HCT116 (cell line): ENCODE measurements around the gene UBE2E1.

ENCODE experiments used
- POLR2A ChIP-seq: IDR thresholded peaks from 2 replicates; pipeline ENCODE4 v1.7.0; 2011; ENCODE audit warnings: borderline replicate concordance; ENCODE audit not compliant: insufficient read depth, insufficient read length; ENCODE audit errors: extremely low read depth
- SIN3A ChIP-seq: IDR thresholded peaks from 2 replicates; pipeline ENCODE4 v1.6.1; 2012; ENCODE audit warnings: low read depth
- TF ChIP-seq, protein P1 (sequence below), 3 experiments: fragments of 200-600 bp in 1 of 3; sonication (generic) in 1 of 3; IDR thresholded peaks in 2 of 3; conservative IDR thresholded peaks in 1 of 3; 2 replicates each; pipeline ENCODE4 v1.5.1; 2012 to 2017; ENCODE audit warnings: low read depth in 2 of 3, low read length in 2 of 3, antibody characterized with exemption in 1 of 3, borderline replicate concordance in 1 of 3, control low read depth in 1 of 3, mild to moderate bottlenecking in 1 of 3, mixed read lengths in 1 of 3, mixed run types in 1 of 3, moderate library complexity in 1 of 3; ENCODE audit not compliant: insufficient read depth in 1 of 3
- TF ChIP-seq, protein P2 (sequence below): IDR thresholded peaks from 2 replicates; pipeline ENCODE4 v1.6.1; 2012

DNA sequence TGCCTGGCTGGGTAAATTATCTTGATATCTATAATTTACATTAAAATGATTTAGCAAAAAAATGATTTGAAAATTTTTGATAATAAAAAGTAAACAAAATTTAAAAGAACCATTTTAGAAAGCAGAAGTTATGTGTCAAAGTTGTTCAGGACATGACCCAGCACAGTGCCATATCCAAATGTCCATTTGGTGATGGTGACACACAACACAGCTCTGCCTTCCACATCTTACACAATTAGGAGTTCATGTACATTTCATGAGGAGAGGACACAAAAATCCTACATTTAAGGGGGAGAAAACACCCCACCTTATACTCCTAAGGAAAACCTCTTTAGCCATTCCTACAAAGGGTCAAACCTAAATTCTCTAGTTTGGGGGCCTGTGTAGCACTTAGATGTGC lies 10.7 kb upstream of the UBE2E1 start:
- TF ChIP-seq, protein P1, sequence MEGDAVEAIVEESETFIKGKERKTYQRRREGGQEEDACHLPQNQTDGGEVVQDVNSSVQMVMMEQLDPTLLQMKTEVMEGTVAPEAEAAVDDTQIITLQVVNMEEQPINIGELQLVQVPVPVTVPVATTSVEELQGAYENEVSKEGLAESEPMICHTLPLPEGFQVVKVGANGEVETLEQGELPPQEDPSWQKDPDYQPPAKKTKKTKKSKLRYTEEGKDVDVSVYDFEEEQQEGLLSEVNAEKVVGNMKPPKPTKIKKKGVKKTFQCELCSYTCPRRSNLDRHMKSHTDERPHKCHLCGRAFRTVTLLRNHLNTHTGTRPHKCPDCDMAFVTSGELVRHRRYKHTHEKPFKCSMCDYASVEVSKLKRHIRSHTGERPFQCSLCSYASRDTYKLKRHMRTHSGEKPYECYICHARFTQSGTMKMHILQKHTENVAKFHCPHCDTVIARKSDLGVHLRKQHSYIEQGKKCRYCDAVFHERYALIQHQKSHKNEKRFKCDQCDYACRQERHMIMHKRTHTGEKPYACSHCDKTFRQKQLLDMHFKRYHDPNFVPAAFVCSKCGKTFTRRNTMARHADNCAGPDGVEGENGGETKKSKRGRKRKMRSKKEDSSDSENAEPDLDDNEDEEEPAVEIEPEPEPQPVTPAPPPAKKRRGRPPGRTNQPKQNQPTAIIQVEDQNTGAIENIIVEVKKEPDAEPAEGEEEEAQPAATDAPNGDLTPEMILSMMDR (IDR thresholded peaks at IDR 0.05 in 2 of 3, conservative IDR thresholded peaks at IDR 0.05 in 1 of 3; ENCODE audit: borderline replicate concordance in 1 of 3, insufficient read depth in 1 of 3, low read depth in 2 of 3, low read length in 2 of 3): no peak
- TF ChIP-seq, protein P2, sequence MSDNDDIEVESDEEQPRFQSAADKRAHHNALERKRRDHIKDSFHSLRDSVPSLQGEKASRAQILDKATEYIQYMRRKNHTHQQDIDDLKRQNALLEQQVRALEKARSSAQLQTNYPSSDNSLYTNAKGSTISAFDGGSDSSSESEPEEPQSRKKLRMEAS: no peak
- TF ChIP-seq SIN3A: no peak
- no peak for TF ChIP-seq POLR2A
